ENCODE data around the gene SMPD3.

- TF ChIP-seq EZH2 (IDR thresholded peaks at IDR 0.05; ENCODE audit: borderline replicate concordance, low read length) (no peak), CTCF (conservative IDR thresholded peaks at IDR 0.05 in 1 of 2, IDR thresholded peaks at IDR 0.05 in 1 of 2; ENCODE audit: extremely low read depth in 1 of 2, insufficient read depth in 1 of 2, low read depth in 1 of 2, low read length in 2 of 2) (no peak)
Measured at GRCh38 chr16:68388124-68388523, 60.2 kb downstream of the SMPD3 start.
